Measurements from ENCODE around the gene STMND1. TPM values are rescaled to one million over a fixed set of nuclear protein-coding genes. Genes with fewer than 3 reads are reported as not detected.

The STMND1 gene
- total and polyA plus RNA-seq, 4 donors = 0.05 TPM; not detected in 3

GRCh38 chr6:17091122-17091521 lies 10.7 kb upstream of the STMND1 start:
- no peak overlapping the region for H3K4me3 ChIP-seq (ENCODE audit: low read depth in 1 of 3, low read length in 3 of 3)
- H3K9ac ChIP-seq (ENCODE audit: low read depth in 1 of 2, low read length in 2 of 2) = no peak overlapping the region
- WGBS = 79% methylated on average over 3 of the region's 3 CpGs
- H3K9me3 ChIP-seq (ENCODE audit: control insufficient read depth in 4 of 4, low read length in 3 of 4) = peaks cover 0 to 2% (median under 1%) of the 10 kb centered on the region in 4 donors
- DNase-seq (ENCODE audit: low spot score) = no peak
- no peak overlapping the region for H3K27ac ChIP-seq (ENCODE audit: low read depth in 1 of 2, low read length in 2 of 2)
- H3K36me3 ChIP-seq (ENCODE audit: control insufficient read depth in 4 of 4, insufficient read depth in 3 of 4, low read depth in 1 of 4, low read length in 3 of 4) = no peaks in the 10 kb centered on the region
- peaks cover 0 to 1% (median under 1%) of the 10 kb centered on the region in 4 donors for H3K4me1 ChIP-seq (ENCODE audit: control insufficient read depth in 4 of 4, insufficient read depth in 4 of 4, low read length in 3 of 4)
- no peak for TF ChIP-seq JUND (IDR thresholded peaks at IDR 0.05)
- TF ChIP-seq RAD21 (IDR thresholded peaks at IDR 0.05) = peak in 1 of 2 donors; percentile 23
- no peaks in the 10 kb centered on the region for H3K27me3 ChIP-seq (ENCODE audit: control insufficient read depth in 4 of 4, insufficient read depth in 4 of 4, low read length in 3 of 4)

GRCh38 chr6:17093686-17094085 lies 8.2 kb upstream of the STMND1 start:
- H3K4me1 ChIP-seq (ENCODE audit: control insufficient read depth in 4 of 4, insufficient read depth in 4 of 4, low read length in 3 of 4) = peaks cover 0 to 8% (median 6%) of the 10 kb centered on the region in 4 donors
- H3K36me3 ChIP-seq (ENCODE audit: control insufficient read depth in 4 of 4, insufficient read depth in 3 of 4, low read depth in 1 of 4, low read length in 3 of 4) = no peaks in the 10 kb centered on the region
- peaks cover 0 to 2% (median under 1%) of the 10 kb centered on the region in 4 donors for H3K9me3 ChIP-seq (ENCODE audit: control insufficient read depth in 4 of 4, low read length in 3 of 4)
- no peak overlapping the region for H3K27ac ChIP-seq (ENCODE audit: low read depth in 1 of 2, low read length in 2 of 2)
- TF ChIP-seq REST (IDR thresholded peaks at IDR 0.05) = no peak
- TF ChIP-seq MAX (IDR thresholded peaks at IDR 0.05) = no peak
- no peak for TF ChIP-seq TAF1 (conservative IDR thresholded peaks at IDR 0.05)
- no peak for TF ChIP-seq FOXA2 (IDR thresholded peaks at IDR 0.05)
- TF ChIP-seq ATF3 (IDR thresholded peaks at IDR 0.05) = no peak
- TF ChIP-seq JUND (IDR thresholded peaks at IDR 0.05) = no peak
- no peak for TF ChIP-seq YY1 (IDR thresholded peaks at IDR 0.05)
- TF ChIP-seq RAD21 (IDR thresholded peaks at IDR 0.05) = no peak
- no peak for TF ChIP-seq CTCF (IDR thresholded peaks at IDR 0.05; ENCODE audit: low read depth, low read length, missing input control)
- TF ChIP-seq GABPA (IDR thresholded peaks at IDR 0.05 in 1 of 2, conservative IDR thresholded peaks at IDR 0.05 in 1 of 2) = no peak
- TF ChIP-seq EGR1 (IDR thresholded peaks at IDR 0.05; ENCODE audit: low read depth in 2 of 2) = no peak
- no peak for TF ChIP-seq HNF4A (conservative IDR thresholded peaks at IDR 0.05)
- no peak for TF ChIP-seq HNF4G (IDR thresholded peaks at IDR 0.05)
- no peak for TF ChIP-seq RXRA (IDR thresholded peaks at IDR 0.05)
- H3K4me3 ChIP-seq (ENCODE audit: low read depth in 1 of 3, low read length in 3 of 3) = no peak overlapping the region
- H3K9ac ChIP-seq (ENCODE audit: low read depth in 1 of 2, low read length in 2 of 2) = no peak overlapping the region
- no peak for DNase-seq (ENCODE audit: low spot score)
- no peaks in the 10 kb centered on the region for H3K27me3 ChIP-seq (ENCODE audit: control insufficient read depth in 4 of 4, insufficient read depth in 4 of 4, low read length in 3 of 4)
- 68% methylated on average over 5 of the region's 5 CpGs for WGBS
